NCI-H2107 treated with DMSO at 0.1 percent for 48 hours (cell line): ENCODE measurements around the gene CHST9.
"Not testable (repeated sequence)": the region's sequence is repeated elsewhere in the genome, so short reads cannot be mapped to it uniquely, and the experiment has no call there.

Experiments
- DNase-seq: peaks from one replicate; lab custom pipeline; 2025; ENCODE audit not compliant: unreplicated experiment; lab: John Stamatoyannopoulos, UW

Gene CHST9

GRCh38 chr18:27104743-27105142 lies 80.4 kb downstream of the CHST9 start:
- DNase-seq, result no peak

GRCh38 chr18:27094621-27095020 lies 90.5 kb downstream of the CHST9 start:
- DNase-seq, result no peak

- not testable (repeated sequence) for DNase-seq
Observed at GRCh38 chr18:27093290-27093689, 91.8 kb downstream of the CHST9 start.

- no peak for DNase-seq
Observed at GRCh38 chr18:27081701-27082100, 103.4 kb downstream of the CHST9 start.

GRCh38 chr18:27075828-27076227 lies 109.3 kb downstream of the CHST9 start:
- no peak for DNase-seq

GRCh38 chr18:27073404-27073830 lies 111.7 kb downstream of the CHST9 start:
- DNase-seq, result no peak

- no peak for DNase-seq
Observed at GRCh38 chr18:27064673-27065072, 120.4 kb downstream of the CHST9 start.

GRCh38 chr18:27062802-27063201 lies 122.3 kb downstream of the CHST9 start:
- DNase-seq, result no peak

- no peak for DNase-seq
Observed at GRCh38 chr18:27061488-27062095, 123.5 kb downstream of the CHST9 start.

- DNase-seq, result no peak
Observed at GRCh38 chr18:27057519-27058234, 127.4 kb downstream of the CHST9 start.

- no peak for DNase-seq
Observed at GRCh38 chr18:27054926-27055325, 130.2 kb downstream of the CHST9 start.

GRCh38 chr18:27049969-27050368 lies 135.1 kb downstream of the CHST9 start:
- no peak for DNase-seq

- no peak for DNase-seq
Observed at GRCh38 chr18:27045342-27045741, 139.8 kb downstream of the CHST9 start.

- DNase-seq, result no peak
Observed at GRCh38 chr18:27042177-27042576, 142.9 kb downstream of the CHST9 start.

- DNase-seq, result no peak
Observed at GRCh38 chr18:27040796-27041195, 144.3 kb downstream of the CHST9 start.

GRCh38 chr18:27033722-27034121 lies 151.4 kb downstream of the CHST9 start:
- DNase-seq, result no peak

GRCh38 chr18:27030421-27030820 lies 154.7 kb downstream of the CHST9 start:
- DNase-seq, result no peak

GRCh38 chr18:27022477-27022876 lies 162.6 kb downstream of the CHST9 start:
- DNase-seq, result no peak

GRCh38 chr18:27017901-27018500 lies 167.1 kb downstream of the CHST9 start:
- no peak for DNase-seq

GRCh38 chr18:27014841-27015240 lies 170.3 kb downstream of the CHST9 start:
- DNase-seq, result no peak

- DNase-seq, result no peak
Observed at GRCh38 chr18:27010784-27011183, 174.3 kb downstream of the CHST9 start.

- no peak for DNase-seq
Observed at GRCh38 chr18:27009293-27009692, 175.8 kb downstream of the CHST9 start.
